Prostate gland (tissue), 2 donors: Measurements from ENCODE around the gene STPG3. TPM values are rescaled to one million over a fixed set of nuclear protein-coding genes. Genes with fewer than 3 reads are reported as not detected.

Experiments
- DNase-seq: peaks from one replicate; pipeline ENCODE4 v3.0.0-alpha.2; 2019; ENCODE audit warnings: low spot score
- H3K27ac ChIP-seq, 2 donors: fragments of 200-600 bp; sonication (generic); 2 replicates each; pipeline ENCODE4 v1.5.1; 2017 to 2019
- H3K27me3 ChIP-seq: fragments of 200-600 bp; sonication (generic); replicated peaks from 2 replicates; pipeline ENCODE4 v1.5.1; 2019; ENCODE audit not compliant: insufficient read depth
- H3K36me3 ChIP-seq, 2 donors: fragments of 200-600 bp; sonication (generic); 1 replicate in 1 of 2; 2 replicates in 1 of 2; pipeline versions ENCODE4 v1.5.1 to v1.8.1; 2017 to 2019
- H3K4me1 ChIP-seq: fragments of 200-600 bp; sonication (generic); replicated peaks from 2 replicates; pipeline ENCODE4 v1.5.1; 2019
- H3K4me3 ChIP-seq, 2 donors: fragments of 200-600 bp; sonication (generic); 2 replicates each; pipeline ENCODE4 v1.5.1; 2017 to 2019
- H3K9me3 ChIP-seq: fragments of 200-600 bp; sonication (generic); 2 replicates; pipeline ENCODE4 v1.5.1; 2017
- POLR2A ChIP-seq: fragments of 450-650 bp; IDR thresholded peaks from one replicate; pipeline ENCODE4 v1.6.1; 2016; ENCODE audit warnings: antibody characterized with exemption, mild to moderate bottlenecking
- POLR2AphosphoS5 ChIP-seq: sonication (generic); formaldehyde crosslinking; IDR thresholded peaks from one replicate; pipeline ENCODE4 v1.6.1; 2017; ENCODE audit warnings: antibody characterized with exemption
- WGBS: methylation state at CpG from one replicate; pipeline ENCODE4 v1.1.5; 2018; 5-methylcytosine and 5-hydroxymethylcytosine counted together
- intact Hi-C: fragments of 100-400 bp; cut with DNase I; formaldehyde crosslinking; loops from one replicate; pipeline ENCODE4 v1.14.2; 2022
- total RNA-seq, 2 donors: library from RNA; depleted of rRNA; stranded (reverse); fragments of >200 nt; gene quantifications; one replicate each; pipeline ENCODE4 v1.1.0, GENCODE V29; 2016
- TF ChIP-seq, protein P1 (sequence below), 4 experiments: fragments of 200-600 bp in 2 of 4; fragments of 450-650 bp in 2 of 4; sonication (generic) in 2 of 4; IDR thresholded peaks; 1 replicate in 3 of 4; 2 replicates in 1 of 4; pipeline ENCODE4 v1.5.1; 2016 to 2019; ENCODE audit warnings: antibody characterized with exemption in 4 of 4, mild to moderate bottlenecking in 2 of 4, moderate library complexity in 2 of 4

The STPG3 gene
- total RNA-seq, 2 donors from 2014 or later, result 4.2 TPM; not detected in 1

DNA sequence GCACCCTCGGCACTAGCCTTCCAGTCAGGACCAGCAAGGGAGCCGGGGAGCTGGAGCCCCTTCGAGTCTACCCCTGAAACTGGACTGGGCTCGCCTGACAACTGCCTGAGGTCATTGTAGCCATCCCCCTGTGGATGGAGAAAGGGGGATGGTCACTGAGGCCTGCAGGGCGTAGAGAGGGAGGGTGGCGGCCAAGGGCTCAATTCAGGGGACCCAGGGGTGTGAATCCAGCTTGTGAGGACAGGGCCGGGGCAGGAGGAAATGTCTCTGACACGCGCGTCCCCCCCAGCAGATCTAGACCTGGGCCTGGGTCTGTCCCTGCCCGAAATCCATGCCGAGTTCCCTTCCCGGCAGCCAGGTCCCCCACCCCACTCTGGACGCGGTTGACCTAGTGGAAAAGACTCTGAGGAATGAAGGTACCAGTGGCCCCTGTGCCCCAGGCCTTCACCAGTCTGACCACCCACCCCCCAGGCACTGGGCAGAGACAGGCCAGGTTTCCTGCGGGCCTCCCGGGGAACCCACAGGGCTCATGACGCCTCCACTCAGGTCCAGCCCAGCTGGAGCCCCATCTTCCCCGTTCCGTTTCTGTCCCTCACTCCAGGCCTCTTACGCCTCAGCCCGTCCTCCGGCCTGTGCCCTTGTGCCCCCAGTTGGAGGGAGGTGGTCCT lies 19.6 kb upstream of the STPG3 start:
- Histone ChIP-seq H3K27me3 (peaks cover 4% of the 10 kb centered on the region), H3K4me1 (peaks cover 10% of the 10 kb centered on the region), H3K27ac (no peak overlapping the region), H3K9me3 (no peaks in the 10 kb centered on the region), H3K4me3 (no peak overlapping the region), H3K36me3 (no peaks in the 10 kb centered on the region)
- TF ChIP-seq, protein P1, sequence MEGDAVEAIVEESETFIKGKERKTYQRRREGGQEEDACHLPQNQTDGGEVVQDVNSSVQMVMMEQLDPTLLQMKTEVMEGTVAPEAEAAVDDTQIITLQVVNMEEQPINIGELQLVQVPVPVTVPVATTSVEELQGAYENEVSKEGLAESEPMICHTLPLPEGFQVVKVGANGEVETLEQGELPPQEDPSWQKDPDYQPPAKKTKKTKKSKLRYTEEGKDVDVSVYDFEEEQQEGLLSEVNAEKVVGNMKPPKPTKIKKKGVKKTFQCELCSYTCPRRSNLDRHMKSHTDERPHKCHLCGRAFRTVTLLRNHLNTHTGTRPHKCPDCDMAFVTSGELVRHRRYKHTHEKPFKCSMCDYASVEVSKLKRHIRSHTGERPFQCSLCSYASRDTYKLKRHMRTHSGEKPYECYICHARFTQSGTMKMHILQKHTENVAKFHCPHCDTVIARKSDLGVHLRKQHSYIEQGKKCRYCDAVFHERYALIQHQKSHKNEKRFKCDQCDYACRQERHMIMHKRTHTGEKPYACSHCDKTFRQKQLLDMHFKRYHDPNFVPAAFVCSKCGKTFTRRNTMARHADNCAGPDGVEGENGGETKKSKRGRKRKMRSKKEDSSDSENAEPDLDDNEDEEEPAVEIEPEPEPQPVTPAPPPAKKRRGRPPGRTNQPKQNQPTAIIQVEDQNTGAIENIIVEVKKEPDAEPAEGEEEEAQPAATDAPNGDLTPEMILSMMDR (IDR thresholded peaks at IDR 0.05), result no peak
- TF ChIP-seq POLR2A (no peak), POLR2AphosphoS5 (no peak)
- intact Hi-C loops, result no loop called here
- DNase-seq, result no peak
- 86% methylated on average over 23 of the region's 23 CpGs for WGBS

GRCh38 chr9:137232101-137232500 lies 19.0 kb upstream of the STPG3 start:
- Histone ChIP-seq H3K27me3 (peaks cover 4% of the 10 kb centered on the region), H3K4me1 (peaks cover 16% of the 10 kb centered on the region), H3K9me3 (no peaks in the 10 kb centered on the region), H3K27ac (no peak overlapping the region), H3K36me3 (no peaks in the 10 kb centered on the region), H3K4me3 (no peak overlapping the region)
- WGBS, result 78% methylated on average over 10 of the region's 10 CpGs
- TF ChIP-seq, protein P1 (IDR thresholded peaks at IDR 0.05), result no peak
- TF ChIP-seq POLR2A (no peak), POLR2AphosphoS5 (no peak)
- intact Hi-C loops, result no loop called here
- no peak for DNase-seq

GRCh38 chr9:137232510-137232909 lies 18.6 kb upstream of the STPG3 start:
- H3K27me3 ChIP-seq, result peaks cover 4% of the 10 kb centered on the region
- intact Hi-C loops, result no loop called here

GRCh38 chr9:137233143-137233980 lies 17.7 kb upstream of the STPG3 start:
- TF ChIP-seq, protein P1 (IDR thresholded peaks at IDR 0.05), result no peak
- no peak for TF ChIP-seq POLR2AphosphoS5
- no peak for TF ChIP-seq POLR2A
- peaks cover 23% of the 10 kb centered on the region for H3K4me1 ChIP-seq
- DNase-seq, result no peak
- peaks cover 4% of the 10 kb centered on the region for H3K27me3 ChIP-seq
- no peak overlapping the region for H3K27ac ChIP-seq
- H3K9me3 ChIP-seq, result no peaks in the 10 kb centered on the region
- H3K4me3 ChIP-seq, result no peak overlapping the region
- H3K36me3 ChIP-seq, result no peaks in the 10 kb centered on the region
- intact Hi-C loops, result no loop called here
- 68% methylated on average over 40 of the region's 40 CpGs for WGBS

More at GRCh38 chr9:137232510-137232909, 18.6 kb upstream of the STPG3 start:
- no peak for DNase-seq
- peaks cover 20% of the 10 kb centered on the region for H3K4me1 ChIP-seq
- H3K9me3 ChIP-seq, result no peaks in the 10 kb centered on the region
- no peak overlapping the region for H3K27ac ChIP-seq
- 69% methylated on average over 22 of the region's 24 CpGs for WGBS
- no peak for TF ChIP-seq POLR2A
- TF ChIP-seq, protein P1 (IDR thresholded peaks at IDR 0.05), result no peak
- no peak for TF ChIP-seq POLR2AphosphoS5
- no peaks in the 10 kb centered on the region for H3K36me3 ChIP-seq
- no peak overlapping the region for H3K4me3 ChIP-seq
